ENCODE data around the gene HFM1.
"Not testable (repeated sequence)": the region's sequence is repeated elsewhere in the genome, so short reads cannot be mapped to it uniquely, and the experiment has no call there.

Gene HFM1

DNA sequence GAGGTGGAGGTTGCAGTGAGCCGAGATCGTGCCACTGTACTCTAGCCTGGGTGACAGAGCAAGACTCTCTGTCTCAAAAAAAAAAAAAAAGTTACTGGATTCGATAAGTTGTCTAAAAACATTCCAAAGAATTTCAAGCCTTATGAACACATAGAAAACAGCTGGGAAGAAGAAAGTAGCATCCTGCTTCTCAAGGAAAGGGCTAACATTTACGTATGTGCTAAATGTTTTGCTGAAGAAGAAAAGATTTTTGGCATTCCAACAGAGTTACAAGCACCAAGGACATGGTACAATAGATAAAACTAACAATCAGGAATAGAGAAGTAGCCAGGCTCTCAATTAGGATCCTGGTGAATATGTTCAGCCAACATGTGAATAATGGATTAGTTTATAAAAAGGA is 69.8 kb downstream of the HFM1 start:
- DNase-seq (ENCODE audit: insufficient read length, low spot score) (no peak), FAIRE-seq (no peak)
- no peak for TF ChIP-seq POLR2A (IDR thresholded peaks at IDR 0.05; ENCODE audit: low read depth, low read length)

DNA sequence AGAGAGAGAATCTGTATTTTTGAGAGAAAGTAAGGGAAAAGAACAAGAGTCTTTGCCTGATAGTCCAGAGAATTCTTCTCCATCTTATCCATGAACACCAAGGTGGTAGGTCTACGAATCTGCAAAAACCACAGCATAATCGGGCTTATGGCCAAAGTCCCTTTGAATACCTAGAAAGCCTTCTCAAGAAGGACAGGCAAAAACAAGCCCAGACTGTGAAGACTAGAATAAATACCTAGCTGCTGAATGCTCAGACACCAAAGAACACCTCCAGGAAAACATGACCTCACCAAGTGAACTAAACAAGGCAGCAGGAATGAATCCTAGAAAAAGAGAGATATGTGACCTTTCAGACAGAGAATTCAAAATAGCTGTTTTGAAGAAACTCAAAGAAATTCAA is 79.2 kb downstream of the HFM1 start:
- no peak for TF ChIP-seq POLR2A (IDR thresholded peaks at IDR 0.05; ENCODE audit: low read depth, low read length)
- no peak for DNase-seq (ENCODE audit: insufficient read length, low spot score)
- FAIRE-seq: no peak

DNA sequence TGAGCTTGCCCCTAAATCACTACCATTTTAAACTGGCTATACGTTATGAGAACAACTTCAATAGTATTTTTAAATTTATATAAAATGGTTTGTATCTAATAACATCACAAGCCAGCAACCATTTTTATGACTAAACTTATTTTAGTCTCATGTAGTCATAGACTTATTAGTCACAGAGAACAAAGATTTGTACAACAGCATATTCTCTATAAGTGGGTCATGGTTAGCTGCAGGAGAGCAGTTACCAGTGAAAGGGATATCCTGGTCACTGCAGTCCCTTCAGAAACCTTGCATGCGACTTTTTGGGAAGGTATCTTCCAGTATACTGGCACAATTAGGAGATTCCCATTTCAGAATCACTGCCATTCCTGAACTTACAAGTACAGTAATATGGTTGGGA is 90.0 kb downstream of the HFM1 start:
- no peak for FAIRE-seq
- no peak for TF ChIP-seq POLR2A (IDR thresholded peaks at IDR 0.05; ENCODE audit: low read depth, low read length)
- no peak for DNase-seq (ENCODE audit: insufficient read length, low spot score)

DNA sequence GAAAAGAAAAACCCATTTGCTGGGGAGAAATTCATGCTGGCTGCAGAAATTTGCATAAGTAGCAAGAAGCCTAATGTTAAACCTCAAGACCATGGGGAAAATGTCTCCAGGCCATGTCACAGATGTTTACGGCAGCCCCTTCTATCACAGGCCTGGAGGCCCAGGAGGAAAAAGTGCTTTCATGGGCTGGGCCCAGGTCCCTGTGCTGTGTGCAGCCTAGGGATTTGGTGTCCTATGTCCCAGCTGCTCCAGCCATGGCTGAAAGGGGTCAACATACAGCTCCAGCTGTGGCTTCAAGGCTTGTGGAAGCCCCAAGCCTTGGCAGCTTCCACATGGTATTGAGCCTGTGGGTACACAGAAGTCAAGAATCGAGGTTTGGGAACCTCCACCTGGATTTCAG is 93.0 kb downstream of the HFM1 start:
- DNase-seq (ENCODE audit: insufficient read length, low spot score) (no peak), FAIRE-seq (no peak)
- no peak for TF ChIP-seq POLR2A (IDR thresholded peaks at IDR 0.05; ENCODE audit: low read depth, low read length)

DNA sequence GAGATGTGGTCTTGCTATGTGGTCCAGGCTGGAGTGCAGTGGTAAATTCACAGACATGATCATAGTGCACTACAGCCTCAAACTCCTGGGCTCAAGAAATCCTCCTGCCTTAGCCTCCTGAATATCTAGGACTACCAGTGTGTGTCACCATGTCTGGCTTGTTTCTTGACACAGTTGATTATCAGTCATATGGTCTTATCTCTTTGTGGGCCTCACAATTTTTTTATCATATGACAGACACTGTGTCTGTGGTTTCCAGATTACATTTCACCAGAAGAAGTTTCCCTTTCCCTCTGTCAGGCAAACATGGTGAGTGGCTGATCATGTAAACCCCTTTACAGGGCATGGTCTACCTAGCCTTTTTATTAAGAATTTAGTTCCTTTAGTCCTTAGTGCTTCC is 96.1 kb downstream of the HFM1 start:
- no peak for DNase-seq (ENCODE audit: insufficient read length, low spot score)
- no peak for FAIRE-seq
- no peak for TF ChIP-seq POLR2A (IDR thresholded peaks at IDR 0.05; ENCODE audit: low read depth, low read length)

DNA sequence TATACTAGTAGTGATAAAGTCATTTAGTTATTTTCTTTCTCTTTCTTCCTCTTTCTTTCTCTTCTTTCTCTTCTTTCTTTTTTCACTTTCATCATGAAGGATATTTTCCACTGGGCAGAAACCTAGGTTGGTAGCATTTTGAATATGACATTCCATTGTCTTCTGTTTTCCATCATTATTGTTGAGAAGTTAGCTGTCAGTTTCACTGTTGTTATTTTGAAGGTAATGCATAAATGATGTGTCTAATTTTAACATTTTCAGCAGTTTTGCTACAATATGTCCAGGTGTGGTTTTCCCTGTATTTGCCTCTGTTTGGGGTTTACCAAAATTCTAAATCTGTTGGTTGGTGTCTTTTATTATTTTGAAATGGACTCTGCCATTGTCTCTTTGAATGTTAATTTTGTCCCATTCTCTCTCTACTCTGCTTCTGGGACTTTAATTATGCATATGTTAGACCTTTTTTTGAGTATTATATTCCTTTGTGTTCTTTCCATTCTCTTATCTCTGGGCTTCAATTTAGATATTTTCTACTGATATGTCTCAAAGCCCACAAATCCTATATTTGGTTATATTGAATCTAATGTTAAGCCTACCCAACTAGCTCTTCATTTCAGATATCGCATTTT is 96.7 kb downstream of the HFM1 start:
- no peak for TF ChIP-seq POLR2A (IDR thresholded peaks at IDR 0.05; ENCODE audit: low read depth, low read length)
- FAIRE-seq (no peak), DNase-seq (ENCODE audit: insufficient read length, low spot score) (no peak)

DNA sequence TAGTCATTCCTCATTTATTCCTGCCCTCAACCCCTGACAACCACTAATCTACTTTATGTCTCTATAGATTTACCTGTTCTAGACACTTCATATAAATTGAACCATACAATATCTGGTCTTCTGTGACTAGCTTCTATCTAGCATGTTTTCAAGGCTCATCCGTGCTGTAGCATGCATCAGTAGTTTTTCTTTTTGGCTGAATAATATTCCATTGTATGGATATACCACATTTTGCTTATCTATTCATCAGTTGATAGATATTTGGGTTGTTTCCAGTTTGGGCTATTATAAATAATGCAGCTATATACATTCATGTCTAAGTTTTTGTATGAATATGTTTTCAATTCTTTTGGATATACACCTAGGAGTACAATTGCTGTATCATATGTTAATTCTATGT is 101.5 kb downstream of the HFM1 start:
- no peak for DNase-seq (ENCODE audit: insufficient read length, low spot score)
- no peak for TF ChIP-seq POLR2A (IDR thresholded peaks at IDR 0.05; ENCODE audit: low read depth, low read length)
- FAIRE-seq: no peak

DNA sequence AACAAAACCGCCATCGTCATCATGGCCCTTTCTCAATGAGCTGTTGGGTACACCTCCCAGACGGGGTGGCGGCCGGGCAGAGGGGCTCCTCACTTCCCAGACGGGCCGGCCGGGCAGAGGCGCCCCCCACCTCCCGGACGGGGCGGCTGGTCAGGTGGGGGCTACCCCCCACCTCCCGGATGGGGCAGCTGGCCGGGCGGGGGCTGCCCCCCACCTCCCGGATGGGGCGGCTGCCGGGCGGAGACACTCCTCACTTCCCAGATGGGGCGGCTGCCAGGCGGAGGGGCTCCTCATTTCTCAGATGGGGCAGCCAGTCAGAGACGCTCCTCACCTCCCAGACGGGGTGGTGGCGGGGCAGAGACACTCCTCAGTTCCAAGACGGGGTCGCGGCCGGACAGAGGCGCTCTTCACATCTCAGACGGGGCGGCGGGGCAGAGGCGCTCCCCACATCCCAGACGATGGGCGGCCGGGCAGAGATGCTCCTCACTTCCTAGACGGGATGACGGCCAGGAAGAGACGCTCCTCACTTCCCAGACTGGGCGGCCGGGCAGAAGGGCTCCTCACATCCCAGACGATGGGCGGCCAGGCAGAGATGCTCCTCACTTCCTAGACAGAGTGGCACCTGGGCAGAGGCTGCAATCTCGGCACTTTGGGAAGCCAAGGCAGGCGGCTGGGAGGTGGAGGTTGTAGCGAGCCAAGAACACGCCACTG is 115.6 kb downstream of the HFM1 start:
- DNase-seq (ENCODE audit: insufficient read length, low spot score); FAIRE-seq: not testable (repeated sequence)

DNA sequence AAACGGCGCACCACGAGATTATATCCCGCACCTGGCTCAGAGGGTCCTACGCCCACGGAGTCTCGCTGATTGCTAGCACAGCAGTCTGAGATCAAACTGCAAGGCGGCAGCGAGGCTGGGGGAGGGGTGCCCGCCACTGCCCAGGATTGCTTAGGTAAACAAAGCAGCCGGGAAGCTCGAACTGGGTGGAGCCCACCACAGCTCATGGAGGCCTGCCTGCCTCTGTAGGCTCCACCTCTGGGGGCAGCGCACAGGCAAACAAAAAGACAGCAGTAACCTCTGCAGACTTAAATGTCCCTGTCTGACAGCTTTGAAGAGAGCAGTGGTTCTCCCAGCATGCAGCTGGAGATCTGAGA is 117.7 kb downstream of the HFM1 start:
- FAIRE-seq; DNase-seq (ENCODE audit: insufficient read length, low spot score): not testable (repeated sequence)

DNA sequence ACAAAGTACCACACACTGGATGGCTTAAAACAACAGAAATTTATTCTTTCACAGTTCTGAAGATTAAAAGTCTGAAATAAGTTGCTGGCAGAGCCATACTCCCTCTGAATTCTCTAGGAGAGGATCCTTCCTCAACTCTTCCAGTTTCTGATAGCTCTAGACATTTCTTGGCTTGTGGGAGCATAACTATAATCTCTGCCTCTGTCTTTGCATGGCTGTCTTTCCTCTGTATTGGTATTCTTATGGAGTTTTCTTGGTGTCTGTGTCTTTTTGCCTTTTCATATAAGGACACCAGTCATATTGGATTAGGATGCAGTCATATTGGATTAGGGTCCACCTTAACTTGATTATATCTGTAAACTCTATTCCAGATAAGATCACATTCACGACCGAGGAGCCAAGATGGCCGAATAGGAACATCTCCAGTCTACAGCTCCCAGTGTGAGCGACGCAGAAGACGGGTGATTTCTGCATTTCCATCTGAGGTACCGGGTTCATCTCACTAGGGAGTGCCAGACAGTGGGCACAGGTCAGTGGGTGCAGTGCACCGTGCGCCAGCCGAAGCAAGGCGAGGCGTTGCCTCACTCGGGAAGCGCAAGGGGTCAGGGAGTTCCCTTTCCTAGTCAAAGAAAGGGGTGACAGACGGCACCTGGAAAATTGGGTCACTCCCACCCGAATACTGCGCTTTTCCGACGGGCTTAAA is 118.2 kb downstream of the HFM1 start:
- FAIRE-seq; DNase-seq (ENCODE audit: insufficient read length, low spot score): not testable (repeated sequence)

DNA sequence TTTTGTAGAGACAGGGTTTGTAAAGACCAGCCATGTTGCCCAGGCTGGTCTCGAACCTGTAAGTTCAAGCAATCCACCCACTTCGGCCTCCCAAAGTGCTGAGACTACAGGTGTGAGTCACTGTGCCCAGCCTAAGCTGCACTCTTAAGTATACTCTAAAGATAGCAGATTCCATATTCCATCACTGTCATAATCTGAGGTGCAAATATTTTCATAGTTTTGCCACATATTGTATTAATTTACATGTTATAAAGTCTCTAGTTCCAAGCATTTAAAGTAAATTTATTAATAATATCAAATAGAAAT is 121.3 kb downstream of the HFM1 start:
- DNase-seq (ENCODE audit: insufficient read length, low spot score): no peak
- no peak for TF ChIP-seq POLR2A (IDR thresholded peaks at IDR 0.05; ENCODE audit: low read depth, low read length)
- FAIRE-seq: no peak

DNA sequence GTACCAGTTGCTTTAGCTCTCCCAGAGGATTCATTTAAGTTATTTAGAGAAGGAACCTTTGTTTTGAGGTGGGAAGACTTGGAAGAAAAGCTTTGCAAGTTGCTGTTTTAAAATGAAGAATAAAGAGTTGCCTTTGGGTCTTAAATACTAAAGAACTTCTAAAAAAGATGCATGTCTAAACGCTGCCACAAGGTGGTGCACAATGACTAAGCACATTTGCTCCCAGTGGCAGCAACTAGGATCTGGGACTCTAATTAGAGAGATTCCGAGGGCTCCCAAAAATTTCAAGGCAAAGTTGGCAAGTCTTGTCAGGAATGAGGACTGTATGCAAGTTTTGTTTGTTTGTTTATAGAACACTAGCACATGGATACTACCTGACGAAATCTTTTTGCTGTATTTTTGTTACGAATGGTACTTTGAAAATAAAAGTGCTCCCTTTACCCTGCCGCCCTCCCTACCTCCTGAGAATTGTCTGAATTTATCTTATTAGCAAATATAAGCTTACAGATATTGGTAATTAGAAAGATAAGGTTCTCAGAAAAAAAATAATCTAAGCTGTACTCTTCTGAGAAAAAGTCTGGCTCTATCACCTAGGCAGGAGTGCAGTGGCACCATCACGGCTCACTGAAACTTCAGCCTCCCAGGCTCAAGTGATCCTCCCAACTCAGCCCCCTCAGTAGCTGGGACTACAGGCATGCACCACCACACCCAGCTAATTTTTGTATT is 121.8 kb downstream of the HFM1 start:
- DNase-seq (ENCODE audit: insufficient read length, low spot score) (peak; percentile 22), FAIRE-seq (peak; percentile 69)
- TF ChIP-seq POLR2A (IDR thresholded peaks at IDR 0.05; ENCODE audit: low read depth, low read length): no peak

DNA sequence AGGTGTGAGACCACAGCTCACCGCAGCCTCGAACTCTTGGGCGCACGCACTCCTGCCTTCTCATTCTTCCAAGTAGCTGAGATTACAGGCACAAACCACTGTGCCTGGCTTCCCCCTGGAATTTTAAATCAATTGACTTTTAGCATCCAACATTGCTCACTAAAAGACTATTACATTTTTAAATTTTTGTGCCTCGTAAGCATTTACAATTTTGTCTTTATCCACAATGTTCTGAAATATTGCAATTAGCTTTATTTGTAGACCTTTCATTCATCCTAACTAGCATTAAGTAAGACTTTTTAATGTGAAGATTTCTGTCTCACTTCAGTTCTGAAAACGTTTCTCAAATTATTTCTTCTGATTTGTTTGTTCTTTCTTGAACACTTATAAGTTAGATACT is 122.9 kb downstream of the HFM1 start:
- FAIRE-seq (no peak), DNase-seq (ENCODE audit: insufficient read length, low spot score) (no peak)
- no peak for TF ChIP-seq POLR2A (IDR thresholded peaks at IDR 0.05; ENCODE audit: low read depth, low read length)

DNA sequence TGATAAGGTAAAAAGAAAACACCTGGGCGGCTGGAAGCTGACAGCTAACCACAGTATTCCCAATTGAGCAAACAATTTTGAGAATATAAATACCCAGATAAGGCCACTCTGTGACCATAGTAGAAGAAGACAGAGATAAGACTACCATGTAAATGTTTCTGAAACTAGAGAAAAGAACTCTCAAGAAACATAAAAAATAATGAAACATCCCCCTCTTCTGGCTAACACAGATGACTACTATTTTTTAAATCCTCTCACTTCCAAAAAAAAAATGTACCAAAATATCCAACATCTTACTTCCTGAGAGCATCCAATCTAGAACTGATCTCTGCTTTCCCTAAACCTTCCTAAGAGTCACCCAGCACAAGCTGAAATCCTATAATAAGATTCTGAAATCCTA is 125.9 kb downstream of the HFM1 start:
- no peak for FAIRE-seq
- TF ChIP-seq POLR2A (IDR thresholded peaks at IDR 0.05; ENCODE audit: low read depth, low read length): no peak
- DNase-seq (ENCODE audit: insufficient read length, low spot score): no peak

DNA sequence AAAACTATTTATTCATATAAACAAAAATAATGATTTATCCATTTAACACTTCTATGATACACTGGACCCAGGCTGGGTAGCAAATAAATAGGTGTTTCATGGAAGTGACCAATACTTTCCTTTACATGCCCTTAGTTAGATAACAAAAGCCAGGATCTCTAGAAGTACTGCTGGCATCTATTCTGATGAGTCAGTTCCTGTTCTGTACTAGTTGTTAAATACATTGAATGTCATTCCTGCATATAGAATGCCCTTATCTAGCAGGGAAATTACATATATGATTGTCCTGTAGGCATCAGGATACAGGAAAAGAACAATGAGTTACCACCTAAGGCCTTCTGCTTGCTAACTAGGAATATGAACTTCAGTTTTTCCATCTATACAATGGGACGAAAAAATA is 130.8 kb downstream of the HFM1 start:
- no peak for DNase-seq (ENCODE audit: insufficient read length, low spot score)
- TF ChIP-seq POLR2A (IDR thresholded peaks at IDR 0.05; ENCODE audit: low read depth, low read length): no peak
- no peak for FAIRE-seq

All from H54 (cell line).